Skeletal muscle tissue (tissue), 4 donors: Measurements from ENCODE around the gene DNM1. TPM values are rescaled to one million over a fixed set of nuclear protein-coding genes. Genes with fewer than 3 reads are reported as not detected.

ENCODE experiments used
- H3K27ac ChIP-seq: one replicate; pipeline ENCODE4 v1.7.0; 2013; ENCODE audit warnings: mild to moderate bottlenecking, low read depth, low read length, inconsistent platforms
- H3K27me3 ChIP-seq, 3 donors: one replicate each; pipeline ENCODE4 v1.7.0; 2013; ENCODE audit warnings: low read length in 3 of 3; ENCODE audit not compliant: control insufficient read depth in 3 of 3, insufficient read depth in 3 of 3
- H3K36me3 ChIP-seq, 3 donors: one replicate each; pipeline ENCODE4 v1.7.0; 2013; ENCODE audit warnings: low read length in 3 of 3; ENCODE audit not compliant: control insufficient read depth in 3 of 3, insufficient read depth in 3 of 3
- H3K4me1 ChIP-seq, 3 donors: one replicate each; pipeline ENCODE4 v1.7.0; 2013; ENCODE audit warnings: low read length in 3 of 3, mild to moderate bottlenecking in 3 of 3; ENCODE audit not compliant: control insufficient read depth in 3 of 3, insufficient read depth in 3 of 3
- H3K4me3 ChIP-seq, 3 donors: one replicate each; pipeline ENCODE4 v1.7.0; 2013; ENCODE audit warnings: low read length in 3 of 3
- H3K9ac ChIP-seq, 3 donors: one replicate each; pipeline ENCODE4 v1.7.0; 2013; ENCODE audit warnings: low read length in 3 of 3, mild to moderate bottlenecking in 3 of 3, moderate library complexity in 2 of 3, low read depth in 1 of 3
- H3K9me3 ChIP-seq, 3 donors: one replicate each; pipeline ENCODE4 v1.7.0; 2013; ENCODE audit warnings: low read length in 3 of 3; ENCODE audit not compliant: control insufficient read depth in 3 of 3
- total RNA-seq: library from RNA; depleted of rRNA; stranded (reverse); fragments of >200 nt; gene quantifications from one replicate; pipeline ENCODE4 v1.2.3, GENCODE V29; 2014
- donor health status: Osteomylitis.

The DNM1 gene
- total RNA-seq, 1 donor from 2014 or later: 20.4 TPM

- no peak overlapping the region for H3K4me3 ChIP-seq
- peaks cover 11 to 23% (median 20%) of the 10 kb centered on the region in 3 donors for H3K4me1 ChIP-seq
- no peak overlapping the region for H3K27ac ChIP-seq
- no peaks in the 10 kb centered on the region for H3K27me3 ChIP-seq
- H3K9ac ChIP-seq: no peak overlapping the region
- no peaks in the 10 kb centered on the region for H3K9me3 ChIP-seq
- H3K36me3 ChIP-seq: peaks cover 34 to 46% (median 40%) of the 10 kb centered on the region in 3 donors
Observed at GRCh38 chr9:128163027-128163515, 40.1 kb upstream of the DNM1 start.

DNA sequence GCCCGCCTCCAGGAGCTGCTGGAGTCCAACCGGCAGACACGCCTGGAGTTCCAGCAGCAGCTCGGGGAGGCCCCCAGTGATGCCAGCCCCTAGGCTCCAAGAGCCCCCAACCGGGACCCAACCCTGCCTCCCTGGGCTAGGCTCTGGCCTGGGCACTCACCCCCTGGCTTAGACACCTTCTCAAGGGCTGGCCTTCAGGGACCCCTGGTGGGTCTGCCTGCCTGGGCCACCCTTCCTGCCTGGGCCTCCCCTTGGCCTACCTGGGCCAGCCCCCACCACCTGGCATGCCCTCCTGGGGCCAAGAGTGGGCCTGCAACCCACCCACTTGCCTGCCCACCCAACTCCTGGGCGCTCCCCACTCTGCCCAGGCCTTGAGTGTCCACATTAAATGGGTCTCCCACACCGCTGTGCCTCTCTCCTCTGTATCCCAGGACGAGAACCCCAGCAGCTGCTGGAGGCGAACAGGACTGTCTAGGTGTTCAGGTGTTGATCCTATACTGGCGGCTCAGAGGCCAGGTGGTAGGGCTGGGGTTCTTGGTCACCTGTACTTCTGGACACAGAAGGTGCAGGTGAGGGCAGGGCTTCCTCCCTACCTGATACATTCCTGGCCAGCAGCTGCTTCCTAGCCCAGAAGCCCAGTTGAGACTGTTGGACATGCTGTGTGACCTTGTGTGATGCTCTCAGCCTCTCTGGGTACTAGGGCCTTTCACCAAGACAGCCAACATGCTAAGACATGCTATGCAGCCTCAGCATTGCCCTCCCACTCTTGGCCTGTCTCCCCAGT, 39.5 kb upstream of the DNM1 start:
- Histone ChIP-seq H3K4me1 (peaks cover 11 to 23% (median 20%) of the 10 kb centered on the region in 3 donors), H3K36me3 (peaks cover 38 to 51% (median 44%) of the 10 kb centered on the region in 3 donors), H3K4me3 (no peak overlapping the region), H3K9ac (no peak overlapping the region), H3K27me3 (no peaks in the 10 kb centered on the region), H3K9me3 (no peaks in the 10 kb centered on the region), H3K27ac (no peak overlapping the region)

GRCh38 chr9:128164307-128164885, 38.8 kb upstream of the DNM1 start:
- no peak overlapping the region for H3K4me3 ChIP-seq
- H3K27me3 ChIP-seq: no peaks in the 10 kb centered on the region
- peaks cover 45 to 57% (median 50%) of the 10 kb centered on the region in 3 donors for H3K36me3 ChIP-seq
- H3K9ac ChIP-seq: no peak overlapping the region
- H3K4me1 ChIP-seq: peaks cover 11 to 21% (median 18%) of the 10 kb centered on the region in 3 donors
- H3K9me3 ChIP-seq: no peaks in the 10 kb centered on the region
- H3K27ac ChIP-seq: no peak overlapping the region

DNA sequence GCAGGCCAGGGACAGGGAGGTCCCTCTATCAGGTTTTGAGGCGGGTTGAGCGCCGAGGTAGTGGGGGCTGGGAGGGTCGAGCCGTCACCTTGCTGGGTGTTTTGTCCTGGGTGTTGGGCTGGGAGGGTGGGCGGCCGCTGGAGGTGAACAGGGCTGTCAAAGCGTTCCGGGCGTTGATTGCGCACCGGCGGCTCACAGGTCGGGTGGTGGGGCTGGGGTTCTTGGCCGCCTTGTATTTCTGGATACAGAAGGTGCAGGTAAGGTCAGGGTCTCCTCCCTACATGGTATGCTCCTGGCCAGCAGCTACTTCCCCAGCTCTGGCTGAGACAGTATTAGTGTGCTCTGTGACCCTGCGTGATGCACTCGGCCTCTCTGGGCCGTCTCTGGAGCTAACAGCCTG, 37.0 kb upstream of the DNM1 start:
- peaks cover 2 to 8% (median 5%) of the 10 kb centered on the region in 3 donors for H3K4me1 ChIP-seq
- no peak overlapping the region for H3K9ac ChIP-seq
- no peaks in the 10 kb centered on the region for H3K9me3 ChIP-seq
- no peaks in the 10 kb centered on the region for H3K27me3 ChIP-seq
- no peak overlapping the region for H3K27ac ChIP-seq
- peaks cover 53 to 71% (median 60%) of the 10 kb centered on the region in 3 donors for H3K36me3 ChIP-seq
- H3K4me3 ChIP-seq: no peak overlapping the region

DNA sequence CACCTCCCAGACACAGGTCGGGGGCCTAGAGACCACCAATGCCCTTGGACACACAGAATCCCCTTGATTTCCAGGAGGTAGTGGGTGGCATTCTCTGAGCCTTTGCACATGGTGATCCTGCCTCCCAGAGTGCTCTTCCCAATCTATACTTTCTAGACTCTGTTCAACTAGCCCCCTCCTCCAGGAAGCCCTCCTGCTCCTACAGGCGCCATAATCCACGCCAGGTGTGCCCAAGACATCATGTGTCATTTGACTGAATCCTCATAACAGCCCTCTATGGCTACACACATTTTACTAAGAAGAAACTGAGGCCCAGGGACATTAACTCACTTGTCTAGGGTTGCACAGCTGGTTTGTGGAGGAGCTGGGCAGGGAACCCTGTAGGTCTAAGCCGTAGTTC, 36.0 kb upstream of the DNM1 start:
- Histone ChIP-seq H3K9me3 (no peaks in the 10 kb centered on the region), H3K9ac (no peak overlapping the region), H3K4me1 (peaks cover 0 to 3% (median under 1%) of the 10 kb centered on the region in 3 donors), H3K27ac (no peak overlapping the region), H3K4me3 (no peak overlapping the region), H3K36me3 (peaks cover 53 to 71% (median 60%) of the 10 kb centered on the region in 3 donors), H3K27me3 (no peaks in the 10 kb centered on the region)

GRCh38 chr9:128168731-128169308, 34.4 kb upstream of the DNM1 start:
- H3K36me3 ChIP-seq: peaks cover 48 to 63% (median 50%) of the 10 kb centered on the region in 3 donors
- no peaks in the 10 kb centered on the region for H3K4me1 ChIP-seq
- H3K9me3 ChIP-seq: no peaks in the 10 kb centered on the region
- no peak overlapping the region for H3K9ac ChIP-seq
- H3K27ac ChIP-seq: no peak overlapping the region
- H3K27me3 ChIP-seq: no peaks in the 10 kb centered on the region
- H3K4me3 ChIP-seq: no peak overlapping the region

GRCh38 chr9:128169492-128169891, 33.7 kb upstream of the DNM1 start:
- H3K36me3 ChIP-seq: peaks cover 46 to 62% (median 49%) of the 10 kb centered on the region in 3 donors

GRCh38 chr9:128169925-128170324, 33.3 kb upstream of the DNM1 start:
- Histone ChIP-seq H3K9me3 (no peaks in the 10 kb centered on the region), H3K4me3 (no peak overlapping the region), H3K36me3 (peaks cover 45 to 61% (median 48%) of the 10 kb centered on the region in 3 donors), H3K27ac (no peak overlapping the region), H3K4me1 (no peaks in the 10 kb centered on the region), H3K9ac (no peak overlapping the region), H3K27me3 (no peaks in the 10 kb centered on the region)

More at GRCh38 chr9:128169492-128169891, 33.7 kb upstream of the DNM1 start:
- Histone ChIP-seq H3K4me3 (no peak overlapping the region), H3K27ac (no peak overlapping the region), H3K9ac (no peak overlapping the region), H3K27me3 (no peaks in the 10 kb centered on the region), H3K9me3 (no peaks in the 10 kb centered on the region), H3K4me1 (no peaks in the 10 kb centered on the region)

GRCh38 chr9:128174062-128174461, 29.1 kb upstream of the DNM1 start:
- Histone ChIP-seq H3K27me3 (no peaks in the 10 kb centered on the region), H3K27ac (no peak overlapping the region), H3K9me3 (no peaks in the 10 kb centered on the region), H3K36me3 (peaks cover 50 to 67% (median 59%) of the 10 kb centered on the region in 3 donors), H3K4me1 (no peaks in the 10 kb centered on the region), H3K4me3 (no peak overlapping the region), H3K9ac (no peak overlapping the region)
